Jurkat, Clone E6-1 (cell line): ENCODE measurements around the gene LMF1.

Experiments
- DNase-seq: peaks from one replicate; pipeline ENCODE4 v3.0.0-alpha.2; 2011; ENCODE audit warnings: low read depth, low spot score
- H3K4me3 ChIP-seq: 2 replicates; pipeline ENCODE4 v1.5.1; 2011; ENCODE audit warnings: mild to moderate bottlenecking, low read length, control low read depth, moderate library complexity

LMF1 gene

DNA sequence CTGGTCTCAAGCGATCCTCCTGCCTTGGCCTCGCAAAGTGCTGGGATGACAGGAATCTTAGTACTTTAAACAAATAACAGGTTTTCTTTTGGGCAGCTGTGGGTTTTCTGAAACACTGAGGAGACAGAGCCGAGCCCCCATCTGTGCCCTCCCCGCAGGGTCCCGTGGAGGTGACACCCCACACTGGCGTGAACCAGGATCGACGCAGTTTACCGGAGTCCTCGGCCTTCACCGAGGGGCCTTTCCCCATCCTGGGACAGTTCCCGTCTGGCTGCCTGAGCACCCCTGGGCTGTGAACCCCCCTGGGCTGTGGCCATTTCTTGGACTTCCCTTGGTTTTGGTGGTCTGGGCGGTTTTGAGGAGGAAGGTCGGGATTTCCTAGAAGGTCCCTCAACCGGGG lies 154.9 kb downstream of the LMF1 start:
- H3K4me3 ChIP-seq, result no peak overlapping the region
- no peak for DNase-seq

GRCh38 chr16:814974-815373 lies 155.8 kb downstream of the LMF1 start:
- no peak for DNase-seq
- no peak overlapping the region for H3K4me3 ChIP-seq

- DNase-seq, result no peak
- H3K4me3 ChIP-seq, result no peak overlapping the region
Observed at GRCh38 chr16:813916-814412, 156.8 kb downstream of the LMF1 start.

- DNase-seq, result no peak
- no peak overlapping the region for H3K4me3 ChIP-seq
Observed at GRCh38 chr16:813204-813915, 157.4 kb downstream of the LMF1 start.

- DNase-seq, result no peak
- peak overlapping the region; percentile 80 for H3K4me3 ChIP-seq
Observed at GRCh38 chr16:808085-808386, 162.7 kb downstream of the LMF1 start.

DNA sequence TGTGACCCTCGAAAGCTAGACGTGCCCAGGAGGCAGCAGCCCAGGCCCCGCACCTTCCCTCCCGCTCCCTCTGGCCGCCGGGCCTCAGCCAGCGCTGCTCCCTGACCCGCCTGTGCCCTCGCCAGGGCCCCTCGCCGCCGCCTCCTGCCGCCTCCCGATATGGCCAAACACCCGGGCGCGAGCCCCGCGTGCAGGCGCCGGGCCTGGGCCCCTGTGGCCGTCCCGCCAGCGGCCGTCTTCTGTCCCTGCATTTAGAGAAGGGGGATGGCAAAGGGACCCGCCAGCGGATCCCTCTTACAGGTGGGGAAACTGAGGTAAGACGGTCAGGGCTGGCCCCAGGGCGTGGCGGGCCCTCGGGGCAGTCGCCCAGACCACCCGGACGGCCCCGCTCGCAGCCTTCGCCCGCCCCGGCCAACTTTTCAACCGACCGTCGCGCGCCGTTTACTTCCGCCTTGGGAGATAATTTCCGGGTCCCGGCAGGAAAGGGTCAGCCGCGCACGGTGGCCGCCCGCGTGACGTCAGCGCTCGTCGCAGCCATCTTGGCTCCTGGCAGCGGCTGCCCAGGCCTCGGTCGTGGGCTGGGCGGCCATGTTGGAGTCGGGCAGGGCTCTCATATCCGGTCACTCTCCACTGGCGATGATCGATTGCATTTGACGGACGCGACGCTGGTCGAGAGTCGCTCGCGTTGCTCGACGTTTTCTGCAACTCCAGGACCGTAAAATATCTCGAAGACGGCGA lies 163.3 kb downstream of the LMF1 start:
- peak; percentile 76 for DNase-seq
- H3K4me3 ChIP-seq, result peak overlapping the region; percentile 80

DNA sequence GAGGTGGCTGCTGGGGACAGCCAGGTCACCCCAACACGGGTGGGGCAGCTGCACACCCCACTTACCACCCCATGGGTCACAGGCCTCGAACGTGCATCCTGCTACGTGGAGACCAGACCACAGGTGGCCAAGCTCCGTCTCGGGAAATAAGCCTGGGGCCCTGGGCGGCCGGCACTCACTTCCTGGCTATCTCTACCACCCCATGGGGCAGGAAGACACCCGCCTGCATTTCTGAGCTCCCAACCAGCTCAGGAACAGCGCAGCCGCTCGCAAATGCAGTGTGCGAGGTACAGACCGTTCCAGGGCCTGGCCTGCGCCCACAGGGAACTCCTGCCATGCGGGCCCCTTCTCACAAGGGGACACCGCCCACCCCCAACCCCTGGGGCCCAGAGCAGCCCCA lies 165.3 kb downstream of the LMF1 start:
- DNase-seq, result no peak
- H3K4me3 ChIP-seq, result no peak overlapping the region

GRCh38 chr16:804193-805048 lies 166.4 kb downstream of the LMF1 start:
- DNase-seq, result no peak
- H3K4me3 ChIP-seq, result no peak overlapping the region

DNA sequence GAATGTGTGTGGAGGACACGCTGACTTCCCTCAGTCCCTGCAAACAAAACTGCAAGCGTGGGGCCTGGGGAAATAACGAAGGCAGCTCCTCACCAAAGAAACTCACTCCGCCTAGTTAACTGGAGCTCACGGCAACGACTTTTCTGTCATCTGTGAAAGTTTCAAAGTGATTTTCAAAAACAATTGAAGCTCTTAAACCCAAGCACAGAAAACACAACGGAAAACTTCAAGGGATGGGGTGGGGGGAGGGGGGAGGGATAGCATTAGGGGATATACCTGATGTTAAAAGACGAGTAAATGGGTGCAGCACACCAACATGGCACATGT lies 167.1 kb downstream of the LMF1 start:
- peak; percentile 59 for DNase-seq
- no peak overlapping the region for H3K4me3 ChIP-seq
